NCI-H510A treated with DMSO at 0.1 percent for 48 hours (cell line): ENCODE results near the gene CARD19.
A peak's percentile ranks its signal among the peaks of the same experiment; 100 is the strongest.

ENCODE experiments used
- DNase-seq: peaks from one replicate; lab custom pipeline; 2025; lab: John Stamatoyannopoulos, UW

CARD19 gene

DNA sequence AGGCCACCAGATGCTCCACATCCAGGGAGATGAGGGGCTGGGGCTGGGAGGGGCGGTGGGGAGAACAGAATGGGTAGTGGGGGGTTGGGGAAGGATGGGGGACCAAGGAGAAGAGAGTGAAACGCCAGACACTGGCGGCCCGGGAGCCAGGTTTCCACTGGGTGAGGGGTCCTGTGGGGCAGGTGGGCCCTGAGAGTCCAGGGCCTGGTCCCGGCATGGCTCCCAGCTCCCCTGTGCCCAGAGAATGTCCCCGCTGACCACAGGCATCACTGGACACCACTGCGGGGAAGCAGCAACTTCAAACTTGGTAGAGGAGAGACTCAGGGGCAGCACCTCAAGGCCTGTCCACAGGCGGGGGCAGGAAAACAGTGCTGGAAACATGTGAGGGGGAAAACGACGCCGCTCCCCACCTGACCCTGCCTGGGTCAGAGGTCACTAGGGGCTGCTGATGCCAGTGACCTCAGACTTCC is 24.9 kb downstream of the CARD19 start:
- no peak for DNase-seq

DNA sequence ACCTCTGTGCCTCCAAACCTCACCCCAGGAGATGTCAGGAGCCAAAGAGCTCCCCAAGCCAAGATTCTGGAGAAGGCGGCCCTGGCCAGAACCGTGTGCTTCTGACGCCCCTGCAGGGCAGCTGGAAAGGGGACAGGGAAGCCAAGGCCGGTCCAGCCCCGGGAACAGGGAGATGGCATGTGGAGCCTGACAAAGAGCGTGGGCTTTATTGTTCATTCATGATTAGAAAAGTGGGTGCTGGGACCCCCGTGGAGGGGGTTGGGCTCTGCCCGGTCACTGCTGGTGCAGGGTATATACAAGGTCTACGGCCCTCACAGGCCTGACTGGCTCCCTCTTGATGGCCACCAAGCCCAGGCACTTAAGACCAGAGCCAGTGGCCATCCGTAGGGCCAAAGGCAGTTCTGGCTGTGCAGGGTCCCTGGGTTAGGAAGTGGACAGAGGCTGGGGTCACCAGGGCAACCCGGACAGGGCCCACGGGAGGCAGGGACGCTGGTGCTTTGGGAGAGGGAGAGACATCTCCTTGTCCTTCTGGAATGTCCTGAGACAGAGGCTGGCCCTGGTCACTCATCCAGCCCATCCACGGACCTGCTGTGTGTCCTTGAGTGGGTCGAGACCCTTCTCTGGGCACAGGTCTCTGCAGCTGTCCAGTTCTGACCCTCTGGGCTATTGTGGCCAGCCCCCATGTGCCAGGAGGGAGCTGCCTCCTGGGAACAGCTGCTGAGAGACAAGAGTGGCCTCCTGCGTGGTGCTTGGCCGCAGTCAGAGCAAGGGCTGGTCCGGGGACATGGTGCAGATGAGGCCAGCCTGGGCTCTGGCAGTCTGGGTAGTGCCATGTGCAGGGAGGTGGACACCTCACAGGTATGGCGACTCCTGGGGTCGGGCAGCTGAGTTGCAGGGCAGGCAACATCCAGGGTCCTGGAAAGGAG is 25.6 kb downstream of the CARD19 start:
- DNase-seq = no peak

DNA sequence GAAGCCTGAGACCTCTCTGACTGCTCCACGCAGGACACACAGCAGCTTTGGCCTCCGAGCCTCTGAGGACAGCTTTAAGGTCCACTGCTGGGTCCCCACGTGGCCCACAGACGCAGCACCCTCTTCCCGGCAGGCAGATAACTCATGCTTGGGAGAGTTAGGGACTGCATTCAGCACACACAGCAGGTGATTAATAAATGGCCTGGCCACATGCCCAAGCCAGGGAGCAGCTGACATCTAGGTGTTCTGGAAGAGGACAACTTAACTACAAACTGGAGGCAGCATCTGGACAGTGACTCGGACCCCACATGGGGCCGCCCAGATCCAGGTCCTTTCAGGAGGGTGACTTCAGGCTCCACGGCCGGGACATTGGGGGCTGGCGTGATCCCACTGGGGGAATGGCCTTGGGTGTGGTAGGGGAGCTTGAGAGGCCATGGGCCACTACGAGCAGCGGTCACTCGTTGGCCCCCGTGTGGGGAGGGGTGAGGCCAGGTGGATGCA is 26.8 kb downstream of the CARD19 start:
- no peak for DNase-seq

DNA sequence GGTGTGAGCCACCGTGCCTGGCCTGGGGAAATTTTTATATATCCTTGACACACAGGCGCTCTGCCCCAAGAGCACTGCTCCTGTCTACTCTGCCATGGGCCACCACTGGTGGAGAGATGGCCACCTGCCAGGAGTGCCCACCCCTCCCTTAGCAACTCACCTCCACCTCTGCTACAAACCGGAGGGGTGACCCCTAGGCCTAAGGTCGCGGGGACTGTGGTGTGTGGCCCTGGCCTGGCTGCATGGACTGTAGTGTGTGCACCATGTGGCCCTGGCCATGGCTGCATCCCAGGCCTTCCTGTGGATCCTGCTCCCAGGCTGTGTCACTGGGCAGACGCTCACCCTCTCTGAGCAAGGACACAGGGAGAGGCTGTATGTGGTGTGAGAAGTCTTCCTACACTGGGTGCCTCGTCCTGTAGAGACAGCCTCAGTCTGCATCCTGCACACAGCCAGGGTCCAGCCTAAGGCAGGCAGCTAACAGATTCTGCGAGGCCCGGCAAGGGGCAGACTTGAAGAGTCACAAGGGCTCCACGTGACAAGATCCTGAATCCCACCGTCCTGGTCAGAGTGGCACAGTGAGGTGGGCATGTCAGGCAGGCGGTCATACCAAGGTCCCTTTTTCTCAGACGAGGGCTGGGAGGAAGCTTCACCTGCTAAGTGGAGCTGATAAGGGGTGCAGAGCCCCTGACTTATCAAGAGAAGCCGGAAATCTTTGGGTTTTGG is 27.7 kb downstream of the CARD19 start:
- DNase-seq = no peak

DNA sequence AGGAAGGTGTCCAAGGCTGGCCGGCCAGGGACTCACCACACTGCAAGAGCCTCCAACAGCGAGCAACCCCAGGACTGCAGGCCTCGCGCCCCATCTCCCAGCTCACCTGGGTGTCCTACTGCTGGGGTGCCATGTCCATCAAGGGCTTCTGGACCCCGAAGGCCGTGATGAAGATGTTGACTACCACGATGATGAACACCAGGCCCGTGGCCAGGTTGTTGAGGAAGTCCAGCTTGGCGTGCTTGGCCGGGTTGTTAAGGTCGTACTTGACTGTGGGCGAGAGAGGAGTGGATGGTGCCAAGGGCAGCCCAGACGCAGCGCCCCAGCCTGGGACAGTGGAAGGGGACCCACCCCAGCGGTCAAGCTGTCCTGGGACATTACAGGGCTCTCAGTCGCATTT is 28.8 kb downstream of the CARD19 start:
- no peak for DNase-seq

DNA sequence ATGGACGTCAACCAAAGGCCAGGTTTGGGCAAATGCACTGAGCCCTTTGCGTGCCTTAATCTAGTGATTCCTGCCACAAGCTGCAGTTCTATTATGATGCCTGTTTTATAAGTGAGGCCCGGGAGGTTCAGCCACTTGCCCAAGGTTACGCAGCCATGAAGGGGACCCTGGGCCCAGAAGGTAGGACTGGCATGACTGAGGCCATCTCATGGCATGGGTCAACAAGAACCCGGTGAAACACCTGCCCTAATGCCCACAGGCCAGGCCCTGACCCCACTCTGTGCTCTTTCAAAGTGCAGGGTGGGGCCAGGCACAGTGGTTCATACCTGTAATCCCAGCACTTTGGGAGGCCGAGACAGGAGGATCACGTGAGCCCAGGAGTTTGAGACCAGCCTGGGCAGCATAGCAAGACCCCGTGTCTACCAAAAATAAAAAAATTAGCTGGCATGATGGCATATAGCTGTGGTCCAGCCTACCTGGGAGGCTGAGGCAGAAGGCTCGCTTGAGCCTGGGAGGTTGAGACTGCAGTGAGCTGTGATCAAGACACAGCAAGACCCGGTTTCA is 29.4 kb downstream of the CARD19 start:
- DNase-seq = no peak

DNA sequence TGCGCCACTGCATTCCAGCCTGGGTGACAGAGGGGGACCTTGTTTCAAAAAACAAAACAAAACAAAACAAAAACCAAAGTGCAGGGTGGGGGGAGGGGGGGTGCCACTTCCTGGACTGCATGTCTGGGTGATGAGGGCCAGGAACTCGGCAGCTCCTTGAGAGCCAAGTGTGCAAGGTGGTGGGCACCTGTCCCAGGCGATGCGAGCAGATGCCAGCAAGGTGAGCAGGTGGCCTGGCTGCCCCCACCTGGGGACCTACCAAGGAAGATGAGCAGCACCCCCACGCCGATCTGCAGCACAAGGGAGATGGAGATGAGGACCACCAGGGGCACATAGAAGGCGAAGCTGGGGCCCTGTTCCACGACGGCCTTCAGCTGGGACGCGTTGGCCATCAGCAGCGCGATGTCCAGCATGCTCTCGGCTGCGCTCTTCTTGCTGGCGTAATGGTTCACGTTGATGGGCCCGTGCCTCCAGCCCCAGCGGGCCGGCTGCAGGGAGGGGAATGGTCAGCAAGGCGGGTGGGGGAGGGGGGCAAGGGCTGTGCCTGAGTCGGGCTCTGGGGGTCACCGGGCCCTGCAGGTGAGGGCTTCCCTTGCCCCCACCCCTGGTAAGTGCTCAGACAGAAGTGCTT is 30.2 kb downstream of the CARD19 start:
- DNase-seq = no peak

DNA sequence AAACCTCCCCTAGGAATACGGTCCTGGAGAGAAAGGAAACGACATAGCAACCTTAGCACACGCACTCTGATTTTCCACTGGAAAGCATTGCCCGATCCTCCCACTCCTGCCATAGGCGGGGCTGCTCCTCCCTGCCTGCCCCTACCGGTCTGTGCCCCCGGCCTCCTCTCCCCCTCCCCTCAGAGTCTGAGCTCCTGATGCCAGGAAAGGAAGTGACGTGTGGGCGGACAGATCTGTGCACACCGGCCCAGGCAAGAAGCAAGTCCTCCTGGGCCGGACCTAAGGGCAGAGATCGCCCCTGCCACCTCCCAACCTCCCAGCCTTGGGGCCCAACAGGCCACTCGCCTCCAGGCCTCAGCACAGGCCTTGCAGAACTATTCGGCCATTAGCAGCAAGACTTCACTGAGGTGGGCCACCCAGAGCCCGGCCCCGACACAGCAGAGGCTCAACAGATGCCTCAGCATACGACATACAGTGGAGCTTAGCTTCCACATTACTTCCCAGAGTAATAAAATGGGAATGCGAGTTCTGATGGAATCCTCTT is 30.9 kb downstream of the CARD19 start:
- DNase-seq = peak; percentile 13

DNA sequence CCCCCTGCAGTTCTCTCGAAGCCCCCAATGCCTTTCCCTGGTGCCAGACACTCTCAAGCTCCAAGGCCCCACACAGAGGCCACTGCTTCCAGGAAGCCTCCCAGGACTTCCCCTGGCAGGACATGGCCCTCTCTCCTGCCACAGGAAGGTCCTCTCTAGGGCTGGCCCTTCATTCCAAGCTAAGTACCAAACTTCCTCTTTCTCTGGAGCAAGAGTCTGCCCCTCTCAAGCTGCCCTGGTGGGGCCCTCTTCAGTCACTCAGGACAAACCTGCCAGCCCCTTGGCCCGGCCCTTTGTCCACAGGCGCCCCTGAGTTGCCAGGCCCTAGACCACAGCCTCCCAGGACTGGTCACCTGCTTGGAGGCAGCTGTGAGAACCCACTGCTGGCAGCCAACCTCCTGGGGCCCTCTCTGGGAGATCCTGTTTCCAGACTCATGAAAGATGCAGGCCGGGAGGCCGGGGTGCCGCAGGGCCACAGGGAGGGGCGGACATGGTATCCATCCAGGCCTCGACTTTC is 31.4 kb downstream of the CARD19 start:
- DNase-seq = no peak

DNA sequence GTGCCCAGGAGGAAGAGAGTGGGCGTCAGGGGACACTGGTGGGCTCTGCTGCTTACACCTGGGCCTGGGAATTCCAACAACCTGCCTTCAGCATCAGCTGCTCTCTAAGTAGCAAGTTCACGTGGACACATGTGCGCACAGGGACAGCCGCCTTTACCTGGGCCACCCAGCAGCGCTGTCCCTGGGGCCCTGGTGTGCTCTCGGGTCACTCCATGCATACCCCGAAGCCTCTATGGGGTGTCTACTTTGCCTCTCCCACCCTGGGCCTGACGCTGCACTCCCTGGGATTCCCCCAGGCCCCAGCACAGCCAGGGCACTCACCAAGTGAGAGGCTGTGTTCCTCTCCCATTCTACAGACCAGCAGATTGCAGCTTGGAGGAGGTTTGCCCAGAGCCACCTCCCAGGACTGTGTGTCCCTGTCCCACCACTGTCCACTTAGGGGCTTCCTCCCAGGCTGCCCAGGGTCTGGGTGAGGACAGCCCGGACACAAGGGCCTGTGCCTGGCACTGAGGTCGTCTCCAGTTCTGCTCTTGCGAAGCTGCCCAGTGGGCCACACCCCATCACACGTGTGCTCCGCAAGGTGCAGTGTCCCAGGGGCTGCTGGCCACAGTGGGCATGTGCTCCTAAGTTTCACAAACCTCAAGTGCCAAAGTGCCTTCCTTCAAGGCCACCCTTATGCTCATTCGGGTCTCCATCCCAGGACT is 32.1 kb downstream of the CARD19 start:
- DNase-seq = no peak

DNA sequence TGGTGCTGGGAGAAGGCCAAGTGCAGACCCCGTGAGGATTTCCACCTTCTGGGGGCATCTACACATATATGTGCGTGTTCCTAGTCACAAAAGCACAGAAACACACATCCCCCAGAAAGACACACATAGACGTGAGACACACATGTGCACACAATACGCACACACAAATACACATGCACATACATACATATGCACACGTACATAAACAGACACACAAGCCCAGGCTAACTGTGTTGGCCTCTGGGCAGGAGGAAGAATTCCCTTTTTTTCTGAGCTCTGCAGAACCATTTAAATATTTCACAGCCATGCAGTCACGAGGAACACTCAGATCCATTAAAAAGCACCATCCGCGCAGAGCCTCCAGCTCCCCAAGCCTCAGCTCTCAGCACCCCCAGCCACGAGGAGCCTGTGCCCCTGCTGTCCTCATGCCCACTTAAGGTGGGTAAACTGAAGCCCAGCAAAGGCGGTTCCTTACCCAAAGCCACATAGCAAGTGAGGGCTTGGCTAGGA is 32.8 kb downstream of the CARD19 start:
- no peak for DNase-seq

DNA sequence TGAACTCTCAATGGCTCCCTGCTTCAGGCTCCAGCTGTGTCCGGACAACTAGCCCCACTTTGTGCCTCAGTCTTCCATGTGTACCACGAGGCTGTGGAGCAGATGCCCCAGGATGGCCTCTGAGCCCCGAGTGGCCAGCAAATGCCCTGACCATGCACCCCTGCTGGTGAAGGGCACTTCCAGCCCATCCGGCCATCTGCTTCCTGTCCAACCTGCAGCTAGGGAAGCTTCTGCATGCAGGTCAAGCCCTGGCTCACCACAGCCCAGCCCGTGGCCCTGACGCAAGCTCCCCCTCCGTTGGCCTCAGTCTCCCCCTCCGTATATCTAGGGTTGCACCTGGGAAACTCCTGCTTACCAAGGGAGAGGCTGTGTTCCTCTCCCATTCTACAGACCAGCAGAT is 33.3 kb downstream of the CARD19 start:
- no peak for DNase-seq

DNA sequence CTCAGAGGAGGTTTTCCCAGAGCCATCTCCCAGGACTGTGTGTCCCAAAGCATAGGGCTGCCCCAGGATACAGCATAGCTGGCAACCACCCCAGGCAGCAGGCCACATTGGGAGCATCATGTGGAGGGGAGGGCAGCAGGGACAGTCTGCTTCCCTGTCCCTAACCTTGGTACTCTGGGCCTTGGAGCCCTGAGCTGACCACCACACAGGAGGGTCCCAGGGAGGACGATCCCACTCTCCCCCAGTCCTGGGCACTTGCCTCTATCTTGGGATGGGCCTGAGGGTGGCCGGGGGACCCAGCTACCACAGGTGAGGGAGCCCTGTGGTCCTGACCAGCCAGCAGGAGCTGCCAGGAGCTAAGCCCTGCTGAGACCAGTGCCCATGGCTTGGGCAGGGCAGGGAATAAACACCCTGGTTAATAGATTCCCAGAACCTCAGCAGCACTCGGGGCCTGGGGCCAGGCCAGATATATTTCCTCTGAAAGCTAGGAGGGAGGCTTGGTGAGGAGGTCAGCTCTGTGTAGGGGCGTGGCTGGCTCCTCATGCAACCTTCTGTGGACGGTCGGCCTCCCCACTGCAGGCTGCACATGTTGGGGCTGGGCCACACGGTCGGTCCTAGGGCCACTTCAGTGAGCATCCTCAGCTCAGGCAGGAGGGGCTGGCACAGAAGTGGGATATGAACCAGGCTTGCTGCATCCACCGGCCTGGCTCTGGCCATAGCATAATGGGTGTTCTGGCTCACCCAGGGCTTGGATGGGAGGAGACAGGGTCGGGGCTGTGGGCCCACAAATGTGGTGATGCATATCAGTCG is 33.9 kb downstream of the CARD19 start:
- no peak for DNase-seq

DNA sequence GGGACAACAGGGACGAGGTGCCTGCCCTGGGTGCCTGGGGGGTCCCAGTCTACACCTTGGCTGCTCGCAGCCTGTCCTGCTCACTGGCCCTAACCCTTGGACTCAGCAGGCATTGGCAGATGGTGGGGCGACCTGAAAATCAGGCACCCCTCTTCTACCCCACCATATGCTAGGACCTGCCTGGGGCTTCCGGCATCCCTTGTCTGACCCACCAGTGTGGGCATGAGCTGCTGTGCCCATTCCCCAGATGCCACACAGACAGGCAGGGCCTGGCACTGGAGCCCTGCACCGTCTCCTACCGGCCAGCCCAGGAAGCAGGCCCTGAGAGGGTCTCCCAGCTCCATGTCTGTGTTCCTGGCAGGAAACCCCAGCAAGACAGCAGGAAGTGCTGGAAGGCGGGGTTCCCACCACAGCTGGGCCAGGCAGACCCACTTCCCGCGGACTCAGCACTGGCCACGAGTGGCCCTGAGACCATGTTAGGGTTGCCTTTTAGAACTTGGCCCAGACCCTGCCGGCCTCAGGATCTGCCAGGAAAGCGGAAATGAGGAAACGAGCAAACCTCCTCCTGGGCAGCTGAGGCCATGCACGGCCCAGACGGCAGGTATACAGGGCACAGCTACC is 35.0 kb downstream of the CARD19 start:
- DNase-seq = no peak

DNA sequence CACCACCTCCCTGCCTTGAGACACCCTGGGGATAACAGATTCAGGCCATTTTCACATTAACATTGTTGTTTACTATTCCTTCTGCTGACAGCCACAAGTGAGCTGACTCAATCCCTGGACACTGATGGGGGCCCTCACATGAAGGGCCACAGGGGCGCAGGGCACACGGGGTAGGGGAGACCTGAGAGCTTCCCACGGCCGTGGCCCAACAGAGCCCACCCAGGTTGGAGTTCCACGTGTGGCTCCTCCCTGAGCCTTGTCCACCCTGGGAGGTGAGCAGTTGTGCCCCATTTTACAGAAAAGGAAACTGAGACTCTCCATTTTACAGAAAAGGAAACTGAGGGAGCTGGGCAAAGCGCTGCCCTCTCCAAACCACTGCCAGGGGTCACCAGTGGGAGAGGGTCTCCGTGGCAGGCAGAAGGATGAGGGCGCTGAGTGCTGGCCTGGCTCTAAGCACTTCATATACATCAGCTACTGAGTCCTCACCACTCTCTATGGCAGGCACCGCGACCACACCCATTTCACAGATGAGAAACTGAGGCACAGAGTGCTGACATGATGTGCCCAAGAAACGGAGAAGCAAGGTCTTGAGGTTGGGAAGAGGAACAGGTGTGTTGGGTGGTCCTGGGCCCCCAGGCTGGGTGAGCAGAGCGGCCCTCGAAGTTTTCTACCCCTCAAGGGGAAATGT is 35.7 kb downstream of the CARD19 start:
- no peak for DNase-seq

DNA sequence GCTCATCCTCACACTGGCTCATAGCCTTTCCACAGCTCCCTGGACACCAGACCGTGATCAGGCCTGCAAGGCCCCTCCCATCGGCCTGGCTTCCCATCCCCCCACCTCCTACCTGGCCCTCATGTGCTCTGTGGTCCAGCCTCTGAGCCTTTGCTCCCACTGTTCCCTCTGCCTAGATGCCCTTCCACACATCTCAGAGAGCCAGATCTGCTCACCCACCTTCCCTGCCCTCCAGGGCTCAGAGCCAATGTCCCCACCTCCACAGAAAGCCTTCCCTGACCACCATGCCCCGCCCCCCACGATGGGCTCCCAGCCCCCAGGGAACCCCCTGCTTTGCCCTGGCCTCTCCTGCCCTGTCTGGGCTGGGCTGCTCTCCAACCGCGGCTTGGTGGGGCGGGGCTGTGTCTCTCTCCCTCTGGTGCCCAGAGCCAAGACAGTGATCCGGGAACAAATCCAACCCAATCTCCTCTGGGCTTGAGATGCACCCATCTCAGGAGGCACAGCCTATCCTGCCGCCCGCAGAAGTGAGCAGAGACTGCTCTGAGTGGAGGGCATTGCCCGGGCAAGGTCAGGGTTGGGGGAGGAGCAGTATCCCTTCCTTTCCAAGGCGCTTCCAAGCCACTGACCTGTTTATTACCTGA is 36.4 kb downstream of the CARD19 start:
- DNase-seq = no peak

DNA sequence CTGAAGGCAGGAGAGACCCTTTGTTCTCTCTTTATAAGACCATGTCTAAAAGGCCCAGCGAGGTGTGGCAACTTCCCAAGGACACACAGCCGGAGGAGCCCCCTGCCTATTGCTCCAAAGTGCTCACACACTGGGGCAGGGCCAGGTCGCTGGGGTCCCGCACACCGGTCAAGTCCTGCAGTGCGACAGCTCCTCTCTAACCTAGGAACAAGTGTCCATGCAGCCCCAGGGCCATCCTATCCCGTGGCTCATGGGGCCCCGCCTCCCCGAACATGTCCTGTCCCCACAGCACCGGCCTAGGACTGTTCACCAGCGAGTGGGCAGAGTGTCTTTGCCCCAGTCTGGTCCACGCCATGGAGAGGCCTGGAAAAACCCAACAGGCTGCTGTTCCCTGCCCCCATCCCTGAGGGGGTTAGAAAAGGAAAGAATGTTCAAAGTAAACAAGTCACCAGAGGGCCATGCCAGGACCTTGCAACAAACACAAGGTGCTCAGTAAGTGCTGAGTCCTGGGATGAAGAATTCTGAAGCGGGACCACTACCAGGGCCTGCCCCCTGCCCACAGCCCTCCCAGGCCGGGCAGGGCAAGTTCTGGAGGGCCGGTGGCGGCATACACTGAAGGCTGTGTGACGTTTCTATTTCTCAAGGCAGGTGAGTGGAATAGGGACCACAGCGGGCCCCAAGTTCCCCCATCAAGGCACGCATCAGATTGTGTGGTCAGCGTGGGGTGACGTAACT is 37.1 kb downstream of the CARD19 start:
- no peak for DNase-seq

DNA sequence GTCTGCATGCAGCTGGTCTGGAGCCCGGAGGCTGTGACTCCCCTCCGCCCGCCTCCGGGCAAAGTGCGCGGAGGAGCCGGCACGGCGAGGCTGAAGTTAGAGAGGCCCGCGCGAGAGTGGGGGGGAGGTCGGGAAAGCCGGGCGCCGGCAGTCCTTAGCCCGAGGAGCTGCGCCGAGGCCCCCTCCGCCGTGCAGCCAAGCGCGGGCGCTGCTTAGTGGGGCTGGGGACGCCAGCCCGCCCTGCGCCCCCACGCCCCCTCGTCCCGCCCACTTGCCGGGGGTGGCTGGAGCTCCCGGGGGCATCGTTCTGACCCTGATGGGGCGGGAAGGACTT is 37.6 kb downstream of the CARD19 start:
- DNase-seq = peak; percentile 44
